ENCODE data around the gene FAM9B.

Gene FAM9B

DNA sequence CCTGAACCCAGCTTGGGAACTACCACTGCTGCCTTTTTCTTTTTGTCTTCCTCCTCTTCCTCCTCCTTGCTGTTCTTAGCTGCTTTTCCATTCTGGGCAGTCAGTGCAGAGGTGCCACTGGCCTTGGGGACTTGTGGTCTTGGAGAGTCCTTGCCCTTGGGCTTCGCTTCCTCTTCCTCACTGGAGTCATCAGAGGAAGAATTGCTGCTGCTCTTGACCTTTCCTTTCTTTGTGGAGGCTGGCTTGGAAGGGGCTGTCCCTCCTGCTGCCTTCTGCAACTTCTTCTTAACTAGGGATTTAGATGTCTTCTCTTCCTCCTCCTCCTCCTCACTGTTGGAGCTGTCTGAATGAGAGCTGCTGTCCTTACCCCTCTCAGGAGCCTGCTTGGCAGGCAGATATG is 53.2 kb downstream of the FAM9B start:
- DNase-seq (ENCODE audit: low read depth in 3 of 3): no peak

Measured in stimulated activated CD4-positive, alpha-beta T cell treated with anti-CD3 and anti-CD28 coated beads, TNF-alpha, amount 100 ng/mL, for 24 hours (primary cell).